Fibroblast of skin of back (primary cell): ENCODE measurements around the gene EPM2AIP1.
"Not testable (repeated sequence)": the region's sequence is repeated elsewhere in the genome, so short reads cannot be mapped to it uniquely, and the experiment has no call there.

Experiments
- DNase-seq: peaks from one replicate; pipeline ENCODE4 v3.0.0-alpha.2; 2013

Gene EPM2AIP1

DNA sequence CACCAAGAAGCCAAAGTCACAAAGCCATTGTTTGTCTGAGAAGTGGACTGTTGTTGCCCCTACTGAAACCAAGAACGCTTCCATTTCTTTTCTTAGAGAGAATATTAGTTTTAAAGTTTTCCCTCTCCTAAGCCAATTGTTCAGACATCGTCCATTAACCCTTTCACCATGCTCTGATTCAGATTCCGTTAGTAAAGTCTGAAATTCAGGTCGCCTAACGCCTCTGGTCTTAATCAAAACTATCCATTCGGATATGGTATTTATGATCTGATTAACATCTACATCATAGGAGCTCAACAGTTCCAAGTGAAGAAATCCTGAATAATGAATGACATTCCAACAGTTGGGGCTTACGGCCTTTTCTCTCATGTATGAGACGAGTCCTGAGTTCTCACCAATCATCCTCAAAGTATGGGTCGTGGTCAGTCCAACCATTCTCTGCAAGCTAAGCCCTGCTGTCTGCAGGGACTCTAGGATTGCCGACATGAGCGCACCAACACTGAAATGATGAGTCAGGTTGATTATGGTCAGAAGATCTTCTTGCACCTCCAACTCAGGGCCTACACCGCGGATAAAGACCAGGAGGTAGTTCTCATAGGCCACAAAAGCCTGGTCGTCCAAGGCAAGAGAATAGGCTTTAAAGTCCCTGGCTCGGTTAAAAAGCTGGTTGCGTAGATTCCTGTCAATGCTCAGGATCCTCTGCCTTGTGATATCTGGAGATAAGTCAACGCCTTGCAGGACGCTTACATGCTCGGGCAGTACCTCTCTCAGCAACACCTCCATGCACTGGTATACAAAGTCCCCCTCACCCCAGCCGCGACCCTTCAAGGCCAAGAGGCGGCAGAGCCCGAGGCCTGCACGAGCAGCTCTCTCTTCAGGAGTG is 767 bp downstream of the EPM2AIP1 start:
- DNase-seq = peak; percentile 67

DNA sequence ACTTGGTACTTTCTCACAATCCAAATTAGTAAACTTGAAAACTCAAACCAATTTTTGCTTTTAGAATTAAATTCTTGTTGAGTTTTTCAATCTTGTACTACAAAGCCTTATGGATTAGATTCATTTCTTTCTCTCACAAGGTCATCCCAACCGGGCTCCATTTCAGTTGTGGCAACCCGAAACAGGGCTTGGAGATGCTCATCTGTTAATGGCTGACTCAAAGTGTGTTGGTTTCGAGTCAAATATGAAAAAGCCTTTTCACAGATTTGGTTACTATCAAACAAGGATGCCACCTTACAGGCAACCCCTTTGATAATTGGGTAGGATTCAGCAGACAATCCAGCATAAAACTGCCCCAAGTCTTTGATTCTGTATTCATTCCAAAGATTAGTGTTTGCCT is 1.8 kb downstream of the EPM2AIP1 start:
- no peak for DNase-seq

DNA sequence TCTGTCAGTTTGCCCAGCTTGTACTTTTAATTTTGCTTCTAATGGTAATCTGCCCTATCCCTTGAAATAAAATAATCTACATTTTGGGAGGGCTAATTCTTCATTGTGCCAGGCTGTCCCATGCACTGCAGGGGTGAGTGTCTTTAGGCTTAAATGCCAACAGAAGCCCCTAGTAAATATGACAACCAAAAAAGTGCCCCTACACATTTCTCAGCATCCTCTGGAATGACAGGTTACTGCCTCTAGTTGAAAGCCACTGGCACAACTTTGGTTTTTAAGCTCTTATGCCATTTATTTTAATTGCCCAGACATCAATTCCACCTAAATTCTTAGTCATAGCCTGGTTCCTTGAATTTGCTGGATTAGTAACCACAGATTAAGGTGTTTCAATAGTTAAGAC is 3.4 kb downstream of the EPM2AIP1 start:
- no peak for DNase-seq

DNA sequence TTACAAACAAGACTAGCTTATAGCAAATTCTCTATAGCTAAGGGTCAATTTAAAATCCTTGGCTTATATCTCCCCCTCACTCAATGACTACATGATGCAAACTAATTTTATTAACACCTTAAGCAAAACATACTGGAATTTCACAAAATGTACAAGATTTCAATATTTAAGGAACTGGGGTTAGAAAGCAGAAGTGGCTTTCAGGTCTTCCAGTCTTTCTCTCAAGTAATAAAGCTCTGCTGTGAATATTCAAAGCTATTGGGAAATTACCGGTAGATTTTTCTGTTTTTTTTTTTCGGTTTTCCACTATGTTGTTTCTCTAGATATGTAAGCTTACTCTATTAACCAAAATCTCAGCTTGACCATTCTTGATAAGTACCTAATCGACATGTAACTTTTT is 3.9 kb downstream of the EPM2AIP1 start:
- no peak for DNase-seq

- no peak for DNase-seq
These were observed 4.6 kb downstream of the EPM2AIP1 start for GRCh38 chr3:36988356-36988755.

DNA sequence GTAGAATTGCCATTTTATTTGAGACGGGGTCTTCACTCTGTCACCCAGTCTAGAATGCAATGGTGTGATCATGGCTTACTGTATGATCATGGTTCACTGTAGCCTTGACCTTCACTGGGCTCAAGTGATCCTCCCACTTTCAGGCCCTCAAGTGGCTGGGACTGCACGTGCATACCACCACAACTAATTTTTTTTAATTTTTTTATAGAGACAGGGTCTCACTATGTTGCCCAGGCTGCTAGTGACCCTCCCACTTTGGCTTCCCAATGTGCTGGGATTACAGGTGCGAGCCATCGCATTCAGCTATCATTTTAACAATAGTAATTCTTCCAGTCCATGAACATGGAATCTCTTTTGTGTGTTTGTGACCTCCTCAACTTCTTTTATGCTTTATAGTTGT is 11.9 kb downstream of the EPM2AIP1 start:
- no peak for DNase-seq

DNA sequence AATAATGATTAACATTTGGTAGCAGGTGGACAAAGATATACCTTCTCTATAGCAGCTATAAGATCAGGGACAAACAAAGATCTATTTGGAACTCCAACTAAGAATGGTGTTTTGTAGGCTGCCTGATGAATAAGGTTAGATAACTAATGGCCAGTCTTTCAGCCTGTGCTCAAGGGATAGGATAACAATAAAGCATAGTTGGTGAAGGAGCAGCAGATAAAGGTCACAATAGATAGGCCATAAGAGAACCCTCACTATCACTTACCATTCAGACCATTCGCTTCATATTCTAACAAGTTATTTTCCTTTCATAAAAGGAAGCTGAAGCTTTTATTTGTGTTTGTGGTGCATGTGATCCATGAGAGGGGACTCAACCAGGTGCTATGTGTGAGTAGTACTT is 19.8 kb downstream of the EPM2AIP1 start:
- no peak for DNase-seq

DNA sequence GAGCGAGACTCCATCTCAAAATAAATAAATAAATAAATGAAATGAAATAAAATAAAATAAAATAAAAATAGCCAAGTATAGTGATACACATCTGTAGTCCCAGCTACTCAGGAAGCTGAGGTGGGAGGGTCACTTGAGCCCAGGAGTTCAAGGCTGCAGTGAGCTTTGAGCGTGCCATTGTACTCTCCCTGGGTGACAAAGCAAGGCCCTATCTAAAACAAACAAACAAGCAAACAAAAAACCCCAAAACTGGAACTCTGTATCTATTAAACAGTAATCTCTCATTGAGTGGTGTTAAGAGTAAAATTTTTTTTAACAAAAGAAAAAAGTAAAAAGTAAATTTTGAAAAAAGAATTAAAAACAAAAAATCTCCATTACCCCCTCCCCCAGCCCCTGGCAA is 20.8 kb downstream of the EPM2AIP1 start:
- DNase-seq = no peak

DNA sequence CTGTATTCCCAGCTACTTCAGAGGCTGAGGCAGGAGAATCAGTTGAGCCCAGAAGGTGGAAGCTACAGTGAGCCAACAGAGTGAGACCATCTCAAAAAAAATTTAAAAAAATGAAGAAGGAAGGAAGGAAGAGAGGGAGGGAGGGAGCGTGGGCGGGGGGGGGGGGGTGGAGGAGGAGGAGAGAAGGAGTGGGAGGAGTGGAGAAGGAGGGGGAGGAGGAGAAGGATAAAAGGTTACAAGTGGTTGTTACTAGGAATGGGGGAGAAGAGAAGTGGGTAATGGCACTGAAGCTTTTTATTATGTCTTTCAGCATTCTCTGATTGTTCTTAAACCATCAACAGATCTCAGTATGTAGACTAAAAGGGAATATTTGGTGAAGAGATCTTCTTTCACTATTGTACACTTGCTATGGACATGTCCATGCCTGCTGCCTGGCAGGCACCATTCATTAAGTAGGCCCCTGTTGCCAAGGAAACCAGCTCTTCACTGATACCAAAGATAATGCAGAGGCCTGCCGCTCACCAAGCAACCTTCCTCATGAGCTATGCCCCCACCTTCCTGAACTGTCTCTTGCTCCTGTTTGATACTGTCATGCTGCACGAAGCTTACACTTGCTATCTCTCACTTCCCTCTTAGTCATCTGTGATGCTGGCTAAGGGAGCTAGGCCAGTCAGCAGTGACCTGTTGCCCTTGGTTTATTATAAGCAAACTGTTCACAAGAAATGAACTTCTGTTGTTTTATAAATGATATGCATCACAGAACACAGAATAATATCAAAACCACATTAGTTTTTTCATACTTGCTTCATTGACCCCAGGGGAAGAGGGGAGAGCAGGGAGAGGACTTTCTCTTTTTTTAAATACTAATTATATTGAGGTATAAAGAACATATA is 23.1 kb downstream of the EPM2AIP1 start:
- peak; percentile 40 for DNase-seq

DNA sequence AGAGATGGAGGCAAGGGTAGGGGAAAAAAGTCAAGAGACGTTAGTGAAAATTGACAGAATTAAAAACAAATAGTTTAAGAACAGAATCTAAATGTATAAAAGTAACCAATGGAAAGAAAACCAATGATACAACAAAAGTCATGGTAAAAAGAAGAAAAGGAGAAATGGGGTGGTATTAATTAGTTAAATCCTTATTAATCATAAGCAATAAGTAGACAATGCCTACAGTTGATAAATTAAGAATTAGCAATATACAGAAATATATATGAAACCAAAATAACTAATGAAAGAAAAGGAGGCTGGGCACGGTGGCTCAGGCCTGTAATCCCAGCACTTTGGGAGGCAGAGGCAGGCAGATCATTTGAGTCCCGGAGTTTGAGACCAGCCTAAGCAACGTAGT is 23.8 kb downstream of the EPM2AIP1 start:
- no peak for DNase-seq

- no peak for DNase-seq
These were observed 27.5 kb downstream of the EPM2AIP1 start for GRCh38 chr3:36965440-36965839.

DNA sequence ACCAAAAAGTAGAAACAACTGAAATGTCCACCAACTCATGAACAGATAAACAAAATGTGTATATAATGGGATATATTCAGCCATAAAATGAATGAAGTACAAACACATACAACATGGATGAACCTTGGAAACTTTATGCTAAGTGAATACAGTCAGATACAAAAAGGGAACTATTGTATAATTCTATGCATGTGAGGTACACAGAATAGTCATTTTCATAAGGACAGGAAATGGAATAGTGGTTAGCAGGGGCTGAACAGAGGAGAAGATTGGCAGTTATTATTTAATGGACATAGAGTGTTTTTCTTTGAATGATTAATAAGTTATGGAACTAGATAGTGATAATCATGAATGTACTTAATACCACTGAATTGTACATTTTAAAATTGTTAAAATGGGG is 28.1 kb downstream of the EPM2AIP1 start:
- DNase-seq = no peak

DNA sequence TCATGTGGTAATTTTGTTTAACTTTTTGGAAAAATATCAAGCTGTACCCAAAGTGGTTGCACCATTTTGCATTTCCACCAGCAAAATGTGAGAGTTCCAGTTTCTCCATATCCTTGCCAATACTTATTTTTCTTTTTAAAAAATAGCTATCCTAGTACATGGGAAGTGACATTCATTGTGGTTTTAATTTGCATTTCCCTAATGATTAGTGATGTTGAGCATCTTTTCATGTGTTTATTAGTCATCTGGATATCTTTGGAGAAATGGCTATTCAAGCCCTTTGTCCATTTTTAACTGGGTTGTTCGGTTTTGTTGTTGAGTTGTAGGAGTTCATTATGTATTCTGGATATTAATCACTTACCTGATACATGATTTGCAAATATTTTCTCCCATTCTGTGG is 28.6 kb downstream of the EPM2AIP1 start:
- no peak for DNase-seq

- DNase-seq = not testable (repeated sequence)
These were observed 29.9 kb downstream of the EPM2AIP1 start for GRCh38 chr3:36963008-36963407.

DNA sequence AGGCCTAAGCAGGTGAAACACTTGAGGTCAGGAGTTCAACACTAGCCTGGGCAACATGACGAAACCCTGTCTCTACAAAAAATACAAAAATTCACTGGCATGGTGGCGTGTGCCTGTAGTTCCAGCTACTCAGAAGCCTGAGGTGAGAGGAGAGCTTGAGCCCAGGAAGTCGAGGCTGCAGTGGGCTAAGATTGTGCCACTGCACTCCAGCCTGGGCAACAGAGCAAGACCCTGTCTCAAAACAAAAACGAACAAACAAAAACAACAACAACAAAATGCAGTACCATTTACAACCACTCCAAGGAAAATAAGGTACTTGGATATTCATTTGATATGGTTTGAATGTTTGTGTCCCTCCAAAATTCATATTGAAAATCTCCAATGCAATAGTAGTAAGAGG is 32.4 kb downstream of the EPM2AIP1 start:
- DNase-seq = no peak

GRCh38 chr3:36959821-36960220 is 33.1 kb downstream of the EPM2AIP1 start:
- DNase-seq = peak; percentile 3

- DNase-seq = peak; percentile 57
These were observed 34.9 kb downstream of the EPM2AIP1 start for GRCh38 chr3:36957862-36958686.

GRCh38 chr3:36957063-36957462 is 35.9 kb downstream of the EPM2AIP1 start:
- DNase-seq = no peak

- DNase-seq = no peak
These were observed 36.8 kb downstream of the EPM2AIP1 start for GRCh38 chr3:36956155-36956554.

DNA sequence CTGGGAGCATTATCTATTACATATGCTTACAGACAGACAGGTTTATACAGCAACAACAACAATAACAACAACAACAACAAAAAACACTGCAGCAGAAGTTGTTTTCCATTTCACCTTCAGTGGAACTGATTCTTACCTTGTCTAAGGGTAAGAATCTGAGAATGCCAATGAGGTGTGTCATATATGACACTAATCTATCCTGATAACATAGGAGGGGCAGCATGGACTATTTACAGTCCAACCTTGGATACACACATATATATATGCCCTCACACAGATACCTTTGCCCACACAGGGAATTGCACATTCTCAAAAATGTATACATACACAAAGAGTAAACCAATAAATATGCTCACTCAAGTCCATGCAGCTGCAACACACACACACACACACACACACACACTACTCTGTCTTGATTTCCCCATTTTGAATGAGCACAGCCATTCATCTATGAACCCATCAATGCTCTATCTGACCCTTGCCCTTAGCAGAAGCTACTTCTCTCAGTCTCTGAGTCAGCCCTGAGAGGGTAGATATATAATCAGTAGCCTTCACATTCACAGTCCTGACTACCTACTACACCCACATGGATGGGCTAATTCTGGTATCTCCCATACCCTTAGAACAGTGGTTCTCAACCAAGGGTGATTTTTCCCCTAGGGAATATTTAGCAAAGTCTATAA is 38.3 kb downstream of the EPM2AIP1 start:
- DNase-seq = no peak

GRCh38 chr3:36947814-36948213 is 45.1 kb downstream of the EPM2AIP1 start:
- DNase-seq = not testable (repeated sequence)

GRCh38 chr3:36945333-36945980 is 47.5 kb downstream of the EPM2AIP1 start:
- no peak for DNase-seq
